Activated CD8-positive, alpha-beta memory T cell treated with anti-CD3 and anti-CD28 coated beads for 1 hour (primary cell): ENCODE data around the gene ZNF225.
"Not testable (repeated sequence)": the region's sequence is repeated elsewhere in the genome, so short reads cannot be mapped to it uniquely, and the experiment has no call there.

Experiments used
- DNase-seq, 2 donors: peaks; one replicate each; pipeline ENCODE4 v3.0.0-alpha.2; 2020; ENCODE audit warnings: low read depth in 1 of 2; ENCODE audit errors: extremely low read depth in 1 of 2

The ZNF225 gene

DNA sequence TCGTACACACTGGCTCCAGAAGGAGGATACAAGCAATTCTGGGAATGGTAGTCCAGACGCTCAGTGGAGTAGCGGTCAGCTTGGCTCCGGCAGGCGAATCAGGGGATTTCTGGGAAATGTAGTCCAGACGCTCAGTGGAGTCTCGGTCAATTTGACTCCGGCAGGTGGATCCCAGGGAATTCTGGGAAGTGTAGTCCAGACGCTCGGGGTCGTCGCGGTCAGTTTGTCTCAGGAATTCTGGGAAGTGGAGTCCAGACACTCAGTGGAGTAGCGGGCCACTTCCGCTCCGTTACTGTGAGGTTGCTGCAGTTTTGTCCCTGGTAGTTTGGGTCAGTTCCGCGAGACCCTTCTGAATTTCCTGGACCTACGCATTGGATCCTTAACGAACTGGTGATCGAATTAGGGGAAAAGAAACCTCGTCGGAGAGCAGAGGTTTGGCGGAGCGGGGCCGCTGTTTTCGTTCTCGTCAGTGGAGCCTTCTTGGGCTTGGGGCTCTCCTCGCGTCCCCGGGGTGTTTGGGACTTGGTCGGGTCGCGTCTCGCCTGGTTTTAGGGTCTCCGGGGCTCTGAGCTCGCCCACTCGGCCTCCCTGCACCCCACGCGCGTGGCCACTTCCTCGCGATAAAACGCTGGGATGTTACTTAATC is at the start of gene ZNF225:
TSS of gene ZNF225 (plus strand) at position 262 of the 646 bp plus-strand sequence. CDS start 2,429 bp downstream, outside the sequence.
- DNase-seq = peak; percentile 50 to 63

DNA sequence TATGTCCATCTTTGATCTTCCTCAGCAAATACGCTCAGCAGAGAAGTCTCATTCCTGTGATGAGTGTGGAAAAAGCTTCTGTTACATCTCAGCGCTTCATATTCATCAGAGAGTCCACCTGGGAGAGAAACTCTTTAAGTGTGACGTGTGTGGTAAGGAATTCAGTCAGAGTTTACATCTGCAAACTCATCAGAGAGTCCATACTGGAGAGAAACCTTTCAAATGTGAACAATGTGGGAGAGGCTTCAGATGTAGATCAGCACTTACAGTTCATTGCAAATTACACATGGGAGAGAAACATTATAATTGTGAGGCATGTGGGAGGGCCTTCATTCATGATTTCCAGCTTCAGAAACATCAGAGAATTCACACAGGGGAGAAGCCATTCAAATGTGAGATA is 46.9 kb upstream of the ZNF225 start:
- DNase-seq = no peak

- DNase-seq = no peak
Measured at GRCh38 chr19:44069415-44069814, 43.8 kb upstream of the ZNF225 start.

DNA sequence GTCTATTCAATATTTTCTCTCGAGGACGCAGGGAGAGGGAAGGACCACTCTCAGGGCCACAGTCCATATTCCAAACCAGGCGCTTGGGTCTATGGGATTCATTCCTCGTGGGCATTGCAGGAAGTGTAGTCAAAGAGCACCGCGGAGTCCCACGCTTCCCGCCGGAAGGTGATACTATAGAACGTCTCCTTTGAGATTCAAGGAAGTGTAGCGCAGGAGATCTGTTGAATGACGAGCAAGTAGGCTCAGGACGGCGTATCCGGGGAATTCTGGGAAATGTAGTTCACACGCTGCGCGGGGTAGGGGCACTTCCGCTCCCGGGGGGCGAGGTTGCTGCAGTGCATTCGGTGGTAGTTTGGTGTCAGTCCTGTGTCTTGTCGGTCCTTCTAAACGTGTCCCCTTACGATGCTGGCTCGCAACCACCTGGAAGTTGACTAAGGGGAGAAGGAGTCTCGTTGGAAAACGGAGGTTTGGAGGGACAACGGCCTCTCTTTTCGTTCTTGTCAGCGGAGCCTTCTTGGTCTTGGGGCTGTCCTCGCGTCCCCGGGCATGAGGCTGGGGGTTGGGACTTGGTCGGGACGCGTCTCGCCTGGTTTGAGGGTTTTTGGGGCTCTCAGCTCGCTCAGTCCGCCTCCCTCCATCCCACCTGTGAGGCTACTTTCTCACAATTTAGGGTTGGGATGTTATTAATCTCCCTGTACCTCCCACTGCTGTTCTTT is 41.2 kb upstream of the ZNF225 start, which contains the start of gene ZNF284:
TSS of gene ZNF284 (plus strand) at position 336 of the 719 bp plus-strand sequence. CDS start 4,231 bp downstream, outside the sequence.
- peak; percentile 63 to 65 for DNase-seq

- no peak for DNase-seq
Measured at GRCh38 chr19:44072543-44073401, 40.4 kb upstream of the ZNF225 start.

DNA sequence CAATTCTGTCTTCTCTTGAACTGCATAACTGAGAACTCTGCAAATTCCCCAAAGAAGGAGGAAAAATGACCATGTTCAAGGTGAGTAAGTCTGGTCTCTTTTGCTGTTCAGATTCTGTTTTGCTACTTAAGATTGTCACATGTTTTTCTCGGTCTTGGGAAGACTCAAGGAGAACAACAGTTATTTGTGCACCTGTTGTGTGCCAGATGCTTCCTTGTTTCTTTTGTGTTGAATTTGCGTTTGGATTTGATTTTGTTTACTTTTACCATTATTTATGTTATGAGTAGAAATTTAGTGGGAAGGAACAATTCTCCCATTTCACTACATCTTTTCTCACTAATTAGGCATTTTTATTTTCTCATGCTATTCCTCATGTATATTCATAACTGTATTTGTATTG is 36.9 kb upstream of the ZNF225 start:
- no peak for DNase-seq

DNA sequence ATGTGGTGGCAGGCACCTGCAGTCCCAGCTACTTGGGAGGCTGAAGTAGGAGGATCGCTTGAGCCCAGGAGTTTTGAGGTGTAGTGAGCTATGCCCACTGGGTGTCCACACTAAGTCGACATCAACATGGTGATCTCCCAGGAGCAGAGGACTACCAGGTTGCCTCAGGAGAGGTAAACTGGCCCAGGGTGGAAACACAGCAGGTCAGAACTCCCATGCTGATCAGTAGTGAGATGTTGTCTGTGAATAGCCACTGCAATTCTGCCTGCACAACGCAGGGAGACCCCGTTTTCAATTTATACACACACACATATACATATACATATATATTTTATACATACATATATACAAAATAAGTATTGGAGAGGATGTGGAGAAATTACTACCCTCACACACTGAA is 21.1 kb upstream of the ZNF225 start:
- no peak for DNase-seq

- DNase-seq = peak; percentile 53 to 67
Measured at GRCh38 chr19:44093931-44094765, 19.1 kb upstream of the ZNF225 start, which contains the start of gene ZNF224. TSS of gene ZNF224 (plus strand) at chr19:44094361. CDS start at chr19:44097874, 3,513 bp downstream.

GRCh38 chr19:44107751-44108150 is 5.4 kb upstream of the ZNF225 start:
- DNase-seq = no peak

- DNase-seq = no peak
Measured at GRCh38 chr19:44109458-44109857, 3.7 kb upstream of the ZNF225 start.

- no peak for DNase-seq
Measured at GRCh38 chr19:44111910-44112463, 1.2 kb upstream of the ZNF225 start.

GRCh38 chr19:44112802-44113137 is 429 bp upstream of the ZNF225 start:
- no peak for DNase-seq

DNA sequence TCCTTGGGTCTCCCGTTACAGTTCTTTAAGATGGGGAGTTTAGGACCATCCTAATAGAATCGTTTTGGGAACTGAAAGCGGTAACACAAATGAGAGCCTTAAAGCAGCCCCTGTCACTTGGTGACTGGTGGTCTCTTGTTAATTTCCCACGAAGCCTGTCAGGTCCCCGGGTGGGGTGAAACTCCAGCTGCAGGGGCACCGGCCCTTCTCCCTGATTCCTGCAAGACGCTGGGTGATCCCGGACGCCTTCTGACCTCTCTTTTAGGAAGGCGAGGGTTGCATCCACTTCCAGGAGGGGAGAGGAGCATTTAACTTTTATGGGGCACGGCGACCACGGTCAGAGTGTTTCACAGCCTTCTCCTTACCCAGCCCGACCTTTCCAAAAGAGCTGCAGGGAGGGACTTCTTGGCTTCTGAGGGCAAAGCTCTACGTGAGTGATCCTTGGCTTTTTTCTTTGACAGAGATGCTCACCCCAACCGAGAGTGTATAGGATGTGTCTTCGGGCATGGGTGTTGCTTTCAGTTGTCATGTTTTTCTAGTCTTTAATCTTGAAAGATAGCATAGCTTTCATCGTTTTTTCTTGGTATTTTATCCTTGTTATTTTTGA is 688 bp downstream of the ZNF225 start:
- DNase-seq = no peak

GRCh38 chr19:44121162-44121561 is 8.0 kb downstream of the ZNF225 start:
- DNase-seq = not testable (repeated sequence)

DNA sequence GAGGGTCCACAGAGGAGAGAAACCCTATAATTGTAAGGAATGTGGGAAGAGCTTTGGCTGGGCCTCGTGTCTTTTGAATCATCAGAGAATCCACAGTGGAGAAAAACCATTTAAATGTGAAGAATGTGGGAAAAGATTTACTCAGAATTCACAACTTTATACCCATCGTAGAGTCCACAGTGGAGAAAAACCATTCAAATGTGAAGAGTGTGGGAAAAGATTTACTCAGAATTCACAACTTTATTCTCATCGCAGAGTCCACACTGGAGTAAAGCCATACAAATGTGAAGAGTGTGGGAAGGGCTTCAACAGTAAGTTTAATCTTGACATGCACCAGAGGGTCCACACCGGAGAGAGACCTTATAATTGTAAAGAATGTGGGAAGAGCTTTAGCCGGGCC is 18.8 kb downstream of the ZNF225 start:
- no peak for DNase-seq

DNA sequence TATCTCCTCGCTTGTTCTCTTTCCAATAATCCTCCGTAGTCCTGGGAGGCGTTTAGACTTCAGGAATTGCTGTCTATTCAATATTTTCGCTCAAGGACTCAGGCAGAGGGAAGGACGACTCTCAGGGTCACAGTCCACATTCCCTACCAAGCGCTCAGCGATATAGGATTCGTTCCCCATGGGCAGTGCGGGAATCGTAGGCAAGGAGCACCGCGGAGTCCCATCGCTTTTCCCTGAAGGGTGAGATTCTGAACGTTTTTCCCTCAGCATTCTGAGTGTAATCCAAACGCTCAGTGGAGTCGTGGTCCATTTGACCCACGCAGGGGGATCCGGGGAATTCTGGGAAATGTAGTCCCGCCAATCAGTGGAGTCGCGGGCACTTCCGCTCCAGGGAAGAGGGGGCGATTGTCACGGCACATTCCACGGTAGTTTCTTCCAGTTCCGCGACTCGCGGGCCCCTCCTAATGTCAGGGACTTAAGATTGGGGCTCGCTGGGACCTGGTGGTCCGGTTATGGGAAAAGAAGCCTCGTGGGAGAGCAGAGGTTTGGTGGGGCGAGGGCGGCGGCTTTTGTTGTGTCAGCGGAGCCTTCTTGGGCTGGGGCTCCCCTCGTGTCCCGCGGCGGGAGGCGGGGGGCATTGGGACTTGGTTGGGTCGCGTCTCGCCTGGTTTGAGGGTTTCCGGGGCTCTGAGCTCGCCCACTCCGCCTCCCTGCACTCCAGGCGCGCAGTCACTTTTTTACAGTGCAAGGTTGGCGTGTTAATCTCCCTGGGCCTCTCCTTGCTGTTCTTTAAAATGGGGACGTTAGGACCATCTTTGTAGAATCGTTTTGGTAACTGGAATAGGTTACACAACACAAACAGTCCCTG is 28.2 kb downstream of the ZNF225 start, which contains the start of gene ZNF234:
TSS of gene ZNF234 (plus strand) at position 364 of the 868 bp plus-strand sequence. CDS start 3,079 bp downstream, outside the sequence.
- DNase-seq = peak; percentile 33 to 36

GRCh38 chr19:44142059-44142433 is 28.8 kb downstream of the ZNF225 start:
- DNase-seq = no peak

DNA sequence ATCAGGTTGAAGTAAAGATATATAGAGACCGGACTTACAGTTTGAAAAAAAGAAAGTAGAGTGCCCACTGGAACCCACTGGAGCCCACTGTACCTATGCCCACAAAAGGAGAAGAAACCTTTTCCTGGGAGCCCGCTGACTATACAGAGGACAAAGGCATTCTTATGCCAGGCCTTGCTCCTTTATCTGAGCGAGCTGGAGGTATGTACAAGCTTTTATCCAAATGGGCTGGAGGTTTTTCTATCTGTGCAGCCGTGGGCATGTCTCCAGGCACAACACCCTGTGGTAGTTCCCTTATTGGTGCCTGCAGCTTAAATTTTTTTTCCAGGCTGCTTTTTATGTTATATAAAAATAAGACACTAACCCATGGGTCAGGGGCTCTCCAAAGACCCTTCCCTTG is 36.6 kb downstream of the ZNF225 start:
- DNase-seq = no peak

GRCh38 chr19:44151491-44151890 is 38.3 kb downstream of the ZNF225 start:
- no peak for DNase-seq
